Measurements from ENCODE around the gene RTN4R. TPM values are rescaled to one million over a fixed set of nuclear protein-coding genes. Genes with fewer than 3 reads are reported as not detected.
"Not testable (repeated sequence)": the region's sequence is repeated elsewhere in the genome, so short reads cannot be mapped to it uniquely, and the experiment has no call there.

Gene RTN4R
- total RNA-seq, 1 experiment from 2014 or later: 25.0 TPM

- TF ChIP-seq E2F1 (CRISPR knock-in tag; IDR thresholded peaks at IDR 0.05) (no peak), ZNF263 (CRISPR knock-in tag; IDR thresholded peaks at IDR 0.05; ENCODE audit: low read depth) (no peak), TP53 (CRISPR knock-in tag; IDR thresholded peaks at IDR 0.05) (no peak), TEAD1 (CRISPR knock-in tag; IDR thresholded peaks at IDR 0.05) (no peak)
Observed at GRCh38 chr22:20305894-20306645, 38.0 kb upstream of the RTN4R start (continued).

- H3K27ac Mint-ChIP-seq; ATAC-seq; DNase-seq (ENCODE audit: low spot score); H3K36me3 Mint-ChIP-seq; H3K4me3 Mint-ChIP-seq; POLR2A ChIA-PET; H3K9me3 Mint-ChIP-seq; H3K4me1 Mint-ChIP-seq: not testable (repeated sequence)
- CTCF ChIA-PET: interaction anchor here (2.0 kb wide), 1 partner anchor 14 kb away, joined by 6 read pairs; the partner anchor contains the start of gene DGCR6L
- peaks cover 23% of the 10 kb centered on the region for H3K27me3 Mint-ChIP-seq (ENCODE audit: low read depth)
Observed at GRCh38 chr22:20305230-20305893, 37.2 kb upstream of the RTN4R start.

DNA sequence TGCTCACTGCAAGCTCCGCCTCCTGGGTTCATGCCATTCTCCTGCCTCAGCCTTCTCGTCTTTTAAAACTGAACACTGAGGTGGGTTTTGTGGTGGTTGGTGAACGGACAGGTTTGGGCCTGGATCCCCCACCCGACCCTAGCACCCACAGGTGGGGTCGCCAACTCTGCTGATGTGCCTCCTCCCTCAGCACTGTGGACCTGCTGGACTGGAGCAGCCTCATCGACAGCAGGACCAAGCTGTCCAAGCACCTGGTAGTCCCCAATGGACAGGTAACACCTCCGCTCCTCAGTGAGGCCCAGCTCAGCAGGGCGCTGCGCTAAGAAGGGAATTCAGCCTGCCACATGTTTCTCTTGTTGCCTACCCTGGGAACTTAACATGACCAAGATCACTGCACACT lies 36.5 kb upstream of the RTN4R start:
- no peak for DNase-seq (ENCODE audit: low spot score)
- ChIA-PET POLR2A (no interaction called here), CTCF (interaction anchor here (0.7 kb wide), 2 partner anchors 77 to 1324 kb away, joined by 5 read pairs; no protein-coding TSS in a partner anchor)
- no peak for ATAC-seq
- H3K4me3 Mint-ChIP-seq: no peak overlapping the region
- no peak overlapping the region for H3K27ac Mint-ChIP-seq
- H3K36me3 Mint-ChIP-seq: no peaks in the 10 kb centered on the region
- H3K4me1 Mint-ChIP-seq: no peaks in the 10 kb centered on the region
- H3K27me3 Mint-ChIP-seq (ENCODE audit: low read depth): peaks cover 28% of the 10 kb centered on the region
- no peaks in the 10 kb centered on the region for H3K9me3 Mint-ChIP-seq
- TF ChIP-seq ZNF263 (CRISPR knock-in tag; IDR thresholded peaks at IDR 0.05; ENCODE audit: low read depth) (no peak), TEAD1 (CRISPR knock-in tag; IDR thresholded peaks at IDR 0.05) (no peak), JAZF1 (CRISPR knock-in tag; IDR thresholded peaks at IDR 0.05) (no peak), HMGA2 (CRISPR knock-in tag; IDR thresholded peaks at IDR 0.05) (no peak), E2F5 (CRISPR knock-in tag; IDR thresholded peaks at IDR 0.05) (no peak), RORB (CRISPR knock-in tag; IDR thresholded peaks at IDR 0.05) (no peak), RELA (CRISPR knock-in tag; IDR thresholded peaks at IDR 0.05; ENCODE audit: borderline replicate concordance) (no peak), FOXP1 (CRISPR knock-in tag; IDR thresholded peaks at IDR 0.05; ENCODE audit: borderline replicate concordance) (no peak), ELF4 (CRISPR knock-in tag; IDR thresholded peaks at IDR 0.05; ENCODE audit: low read depth) (no peak), ZBTB21 (CRISPR knock-in tag; IDR thresholded peaks at IDR 0.05; ENCODE audit: borderline replicate concordance) (no peak), MXD4 (CRISPR knock-in tag; IDR thresholded peaks at IDR 0.05; ENCODE audit: borderline replicate concordance) (no peak)
- TF ChIP-seq, protein P1, sequence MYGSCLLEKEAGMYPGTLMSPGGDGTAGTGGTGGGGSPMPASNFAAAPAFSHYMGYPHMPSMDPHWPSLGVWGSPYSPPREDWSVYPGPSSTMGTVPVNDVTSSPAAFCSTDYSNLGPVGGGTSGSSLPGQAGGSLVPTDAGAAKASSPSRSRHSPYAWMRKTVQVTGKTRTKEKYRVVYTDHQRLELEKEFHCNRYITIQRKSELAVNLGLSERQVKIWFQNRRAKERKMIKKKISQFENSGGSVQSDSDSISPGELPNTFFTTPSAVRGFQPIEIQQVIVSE (CRISPR knock-in tag; IDR thresholded peaks at IDR 0.05; ENCODE audit: borderline replicate concordance): no peak
- TF ChIP-seq, protein P2, sequence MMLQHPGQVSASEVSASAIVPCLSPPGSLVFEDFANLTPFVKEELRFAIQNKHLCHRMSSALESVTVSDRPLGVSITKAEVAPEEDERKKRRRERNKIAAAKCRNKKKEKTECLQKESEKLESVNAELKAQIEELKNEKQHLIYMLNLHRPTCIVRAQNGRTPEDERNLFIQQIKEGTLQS (CRISPR knock-in tag; conservative IDR thresholded peaks at IDR 0.05): no peak
- TF ChIP-seq, protein P3, sequence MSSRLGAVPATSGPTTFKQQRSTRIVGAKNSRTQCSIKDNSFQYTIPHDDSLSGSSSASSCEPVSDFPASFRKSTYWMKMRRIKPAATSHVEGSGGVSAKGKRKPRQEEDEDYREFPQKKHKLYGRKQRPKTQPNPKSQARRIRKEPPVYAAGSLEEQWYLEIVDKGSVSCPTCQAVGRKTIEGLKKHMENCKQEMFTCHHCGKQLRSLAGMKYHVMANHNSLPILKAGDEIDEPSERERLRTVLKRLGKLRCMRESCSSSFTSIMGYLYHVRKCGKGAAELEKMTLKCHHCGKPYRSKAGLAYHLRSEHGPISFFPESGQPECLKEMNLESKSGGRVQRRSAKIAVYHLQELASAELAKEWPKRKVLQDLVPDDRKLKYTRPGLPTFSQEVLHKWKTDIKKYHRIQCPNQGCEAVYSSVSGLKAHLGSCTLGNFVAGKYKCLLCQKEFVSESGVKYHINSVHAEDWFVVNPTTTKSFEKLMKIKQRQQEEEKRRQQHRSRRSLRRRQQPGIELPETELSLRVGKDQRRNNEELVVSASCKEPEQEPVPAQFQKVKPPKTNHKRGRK (CRISPR knock-in tag; IDR thresholded peaks at IDR 0.05; ENCODE audit: borderline replicate concordance): no peak
- TF ChIP-seq, protein P4, sequence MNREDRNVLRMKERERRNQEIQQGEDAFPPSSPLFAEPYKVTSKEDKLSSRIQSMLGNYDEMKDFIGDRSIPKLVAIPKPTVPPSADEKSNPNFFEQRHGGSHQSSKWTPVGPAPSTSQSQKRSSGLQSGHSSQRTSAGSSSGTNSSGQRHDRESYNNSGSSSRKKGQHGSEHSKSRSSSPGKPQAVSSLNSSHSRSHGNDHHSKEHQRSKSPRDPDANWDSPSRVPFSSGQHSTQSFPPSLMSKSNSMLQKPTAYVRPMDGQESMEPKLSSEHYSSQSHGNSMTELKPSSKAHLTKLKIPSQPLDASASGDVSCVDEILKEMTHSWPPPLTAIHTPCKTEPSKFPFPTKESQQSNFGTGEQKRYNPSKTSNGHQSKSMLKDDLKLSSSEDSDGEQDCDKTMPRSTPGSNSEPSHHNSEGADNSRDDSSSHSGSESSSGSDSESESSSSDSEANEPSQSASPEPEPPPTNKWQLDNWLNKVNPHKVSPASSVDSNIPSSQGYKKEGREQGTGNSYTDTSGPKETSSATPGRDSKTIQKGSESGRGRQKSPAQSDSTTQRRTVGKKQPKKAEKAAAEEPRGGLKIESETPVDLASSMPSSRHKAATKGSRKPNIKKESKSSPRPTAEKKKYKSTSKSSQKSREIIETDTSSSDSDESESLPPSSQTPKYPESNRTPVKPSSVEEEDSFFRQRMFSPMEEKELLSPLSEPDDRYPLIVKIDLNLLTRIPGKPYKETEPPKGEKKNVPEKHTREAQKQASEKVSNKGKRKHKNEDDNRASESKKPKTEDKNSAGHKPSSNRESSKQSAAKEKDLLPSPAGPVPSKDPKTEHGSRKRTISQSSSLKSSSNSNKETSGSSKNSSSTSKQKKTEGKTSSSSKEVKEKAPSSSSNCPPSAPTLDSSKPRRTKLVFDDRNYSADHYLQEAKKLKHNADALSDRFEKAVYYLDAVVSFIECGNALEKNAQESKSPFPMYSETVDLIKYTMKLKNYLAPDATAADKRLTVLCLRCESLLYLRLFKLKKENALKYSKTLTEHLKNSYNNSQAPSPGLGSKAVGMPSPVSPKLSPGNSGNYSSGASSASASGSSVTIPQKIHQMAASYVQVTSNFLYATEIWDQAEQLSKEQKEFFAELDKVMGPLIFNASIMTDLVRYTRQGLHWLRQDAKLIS (CRISPR knock-in tag; IDR thresholded peaks at IDR 0.05; ENCODE audit: borderline replicate concordance): no peak
- TF ChIP-seq, protein P5, sequence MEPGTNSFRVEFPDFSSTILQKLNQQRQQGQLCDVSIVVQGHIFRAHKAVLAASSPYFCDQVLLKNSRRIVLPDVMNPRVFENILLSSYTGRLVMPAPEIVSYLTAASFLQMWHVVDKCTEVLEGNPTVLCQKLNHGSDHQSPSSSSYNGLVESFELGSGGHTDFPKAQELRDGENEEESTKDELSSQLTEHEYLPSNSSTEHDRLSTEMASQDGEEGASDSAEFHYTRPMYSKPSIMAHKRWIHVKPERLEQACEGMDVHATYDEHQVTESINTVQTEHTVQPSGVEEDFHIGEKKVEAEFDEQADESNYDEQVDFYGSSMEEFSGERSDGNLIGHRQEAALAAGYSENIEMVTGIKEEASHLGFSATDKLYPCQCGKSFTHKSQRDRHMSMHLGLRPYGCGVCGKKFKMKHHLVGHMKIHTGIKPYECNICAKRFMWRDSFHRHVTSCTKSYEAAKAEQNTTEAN (CRISPR knock-in tag; IDR thresholded peaks at IDR 0.05): no peak
- TF ChIP-seq, protein P6, sequence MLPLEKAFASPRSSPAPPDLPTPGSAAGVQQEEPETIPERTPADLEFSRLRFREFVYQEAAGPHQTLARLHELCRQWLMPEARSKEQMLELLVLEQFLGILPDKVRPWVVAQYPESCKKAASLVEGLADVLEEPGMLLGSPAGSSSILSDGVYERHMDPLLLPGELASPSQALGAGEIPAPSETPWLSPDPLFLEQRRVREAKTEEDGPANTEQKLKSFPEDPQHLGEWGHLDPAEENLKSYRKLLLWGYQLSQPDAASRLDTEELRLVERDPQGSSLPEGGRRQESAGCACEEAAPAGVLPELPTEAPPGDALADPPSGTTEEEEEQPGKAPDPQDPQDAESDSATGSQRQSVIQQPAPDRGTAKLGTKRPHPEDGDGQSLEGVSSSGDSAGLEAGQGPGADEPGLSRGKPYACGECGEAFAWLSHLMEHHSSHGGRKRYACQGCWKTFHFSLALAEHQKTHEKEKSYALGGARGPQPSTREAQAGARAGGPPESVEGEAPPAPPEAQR (CRISPR knock-in tag; IDR thresholded peaks at IDR 0.05): no peak

Data from WTC11 (cell line).